GM21825 (cell line): ENCODE results near the gene TSR1.

Source experiments
- ATAC-seq: cut with Tn5 transposase; IDR thresholded peaks from one replicate; pipeline ENCODE4 v1.9.1; 2021; ENCODE audit warnings: mild to moderate bottlenecking, moderate library complexity; ENCODE audit not compliant: unreplicated experiment

The TSR1 gene

DNA sequence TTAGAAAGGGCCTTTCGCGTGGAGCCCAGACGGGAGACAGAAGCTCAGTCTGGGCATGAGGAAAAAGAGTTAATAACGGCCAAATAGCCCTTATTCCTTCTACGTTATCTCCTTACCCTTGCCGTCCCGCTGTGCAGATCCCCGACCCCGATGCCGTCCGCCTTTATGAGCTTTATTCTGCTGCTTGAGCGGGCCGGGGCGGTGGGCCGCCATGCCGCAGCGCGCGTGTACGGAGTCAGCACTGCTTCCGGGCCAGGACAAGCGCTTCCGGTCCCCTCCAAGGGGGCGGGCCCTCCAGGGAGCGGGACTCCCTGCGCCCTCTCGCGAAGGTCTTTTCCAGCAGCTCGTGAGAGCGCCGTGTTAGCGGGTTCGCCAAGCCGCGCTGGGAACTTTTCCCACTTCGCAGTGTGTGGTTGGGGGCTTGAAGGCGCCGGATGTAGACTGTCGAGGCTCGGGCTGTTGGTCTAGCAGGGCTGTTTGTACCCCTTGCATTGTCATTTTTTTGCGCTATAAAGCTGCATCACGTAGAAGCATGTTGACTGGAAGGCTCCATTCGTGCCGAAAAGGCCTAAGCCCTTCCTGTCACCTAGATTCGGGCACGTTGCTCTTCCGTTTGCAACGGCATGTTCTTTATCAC lies at the start of gene TSR1:
Gene TSR1 (minus strand): TSS at position 243 of the 637 bp plus-strand sequence. CDS start 30 bp downstream, at position 213.
- ATAC-seq: peak; percentile 78

DNA sequence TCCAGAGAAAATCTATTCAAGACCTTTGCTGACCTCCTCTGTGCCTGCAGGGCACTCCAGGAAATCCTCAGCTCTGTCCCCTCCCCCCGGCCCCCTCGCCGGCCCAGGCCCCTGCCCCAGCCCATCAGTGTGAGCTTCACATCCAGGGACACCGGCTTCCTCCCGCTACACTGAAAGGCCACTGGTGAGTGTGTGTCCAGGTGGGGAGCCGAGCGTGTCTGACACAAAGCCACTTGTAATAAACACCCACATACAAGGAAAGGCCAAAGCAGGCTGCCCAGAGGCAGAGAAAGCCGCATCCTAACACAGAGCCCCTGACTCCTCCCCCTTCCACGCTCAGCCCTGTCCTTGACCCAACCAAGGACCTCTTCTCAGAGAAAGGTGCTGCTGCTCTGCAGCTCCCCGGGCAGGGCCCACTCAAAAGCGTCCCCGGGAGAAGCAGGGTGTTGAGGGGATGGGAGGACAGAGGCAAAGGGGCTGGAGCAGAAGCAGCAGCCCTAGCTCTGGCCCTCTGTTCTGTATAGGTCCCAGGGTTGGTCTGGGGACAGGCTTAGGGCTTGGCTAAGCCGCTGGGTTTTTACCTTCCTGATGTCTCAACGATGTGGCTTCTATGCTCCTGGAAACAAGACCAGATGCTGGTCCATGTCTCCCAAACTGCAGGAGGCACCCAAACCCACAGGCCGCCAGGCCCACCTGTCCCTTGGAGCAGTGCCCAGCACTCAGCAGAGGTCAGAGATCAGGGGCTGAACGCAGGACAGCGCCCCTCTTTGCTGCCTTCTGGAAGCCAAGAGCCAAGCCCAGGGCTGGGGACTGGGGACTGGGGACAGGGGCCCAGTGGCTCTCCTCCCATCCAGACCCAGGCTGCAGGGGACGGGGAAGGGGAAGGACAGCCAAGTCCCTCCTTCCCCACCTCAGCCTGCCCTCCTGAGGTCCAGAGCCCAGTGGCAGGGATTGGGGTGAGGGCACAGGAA lies 49.3 kb upstream of the TSR1 start:
- no peak for ATAC-seq

GRCh38 chr17:2384439-2385127 lies 48.3 kb upstream of the TSR1 start:
- ATAC-seq: no peak

GRCh38 chr17:2383628-2384167 lies 47.4 kb upstream of the TSR1 start:
- no peak for ATAC-seq

DNA sequence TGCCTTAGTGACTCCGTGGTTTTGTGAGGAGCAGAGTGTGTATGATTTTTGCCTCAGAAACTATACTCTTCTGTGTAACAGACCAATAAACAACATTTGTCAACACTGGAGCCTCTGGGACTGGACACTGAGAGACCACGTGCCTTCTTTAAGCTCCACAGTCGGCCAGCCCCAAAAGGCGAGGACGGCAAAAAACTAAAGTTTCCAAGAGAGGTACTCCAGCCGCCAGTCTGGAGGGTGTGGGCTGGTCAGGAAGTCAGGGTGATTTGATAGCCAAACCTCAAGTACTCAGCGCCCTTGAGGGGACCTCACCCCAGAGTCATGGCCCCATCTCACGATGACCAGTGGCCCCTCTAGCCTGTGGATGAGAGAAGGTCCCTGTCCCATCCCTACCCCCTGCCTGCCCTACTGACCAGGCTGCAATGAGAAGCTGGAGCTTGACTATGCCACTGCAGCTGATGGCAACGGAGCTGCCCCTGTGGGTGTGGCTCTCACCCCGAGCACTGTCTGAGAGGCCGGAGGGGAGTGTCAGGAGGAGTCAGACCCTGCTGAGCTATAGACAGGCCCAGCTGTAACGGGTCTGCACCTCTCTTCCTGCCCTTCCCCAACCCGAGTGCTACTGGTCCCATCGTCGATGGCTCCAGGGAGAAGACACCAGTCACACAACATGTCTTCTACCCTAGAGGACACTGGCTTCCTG lies 44.8 kb upstream of the TSR1 start:
- no peak for ATAC-seq

- ATAC-seq: no peak
Observed at GRCh38 chr17:2380226-2380922, 44.1 kb upstream of the TSR1 start.

- no peak for ATAC-seq
Observed at GRCh38 chr17:2379489-2380225, 43.4 kb upstream of the TSR1 start.

DNA sequence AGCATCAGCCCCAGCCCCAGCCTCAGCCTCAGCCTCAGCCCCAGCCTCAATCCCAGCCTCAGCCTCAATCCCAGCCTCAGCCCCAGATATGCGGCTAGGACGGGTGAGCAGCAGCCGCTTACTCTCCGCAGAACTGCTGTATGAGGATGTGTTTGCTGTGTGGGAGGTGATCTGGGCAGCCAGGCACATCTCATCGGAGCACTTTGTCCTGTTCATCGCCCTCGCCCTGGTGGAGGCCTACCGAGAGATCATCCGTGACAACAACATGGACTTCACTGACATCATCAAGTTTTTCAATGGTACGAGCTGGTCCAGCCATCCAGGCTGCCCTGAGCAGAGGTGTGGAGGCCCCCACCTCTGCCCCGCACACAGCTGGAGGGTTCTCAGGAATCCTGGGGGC lies 42.6 kb upstream of the TSR1 start:
- ATAC-seq: no peak

GRCh38 chr17:2377659-2378058 lies 41.4 kb upstream of the TSR1 start:
- no peak for ATAC-seq

- no peak for ATAC-seq
Observed at GRCh38 chr17:2376107-2376506, 39.9 kb upstream of the TSR1 start.

GRCh38 chr17:2375406-2375805 lies 39.1 kb upstream of the TSR1 start:
- no peak for ATAC-seq

- ATAC-seq: no peak
Observed at GRCh38 chr17:2374549-2375285, 38.5 kb upstream of the TSR1 start.

DNA sequence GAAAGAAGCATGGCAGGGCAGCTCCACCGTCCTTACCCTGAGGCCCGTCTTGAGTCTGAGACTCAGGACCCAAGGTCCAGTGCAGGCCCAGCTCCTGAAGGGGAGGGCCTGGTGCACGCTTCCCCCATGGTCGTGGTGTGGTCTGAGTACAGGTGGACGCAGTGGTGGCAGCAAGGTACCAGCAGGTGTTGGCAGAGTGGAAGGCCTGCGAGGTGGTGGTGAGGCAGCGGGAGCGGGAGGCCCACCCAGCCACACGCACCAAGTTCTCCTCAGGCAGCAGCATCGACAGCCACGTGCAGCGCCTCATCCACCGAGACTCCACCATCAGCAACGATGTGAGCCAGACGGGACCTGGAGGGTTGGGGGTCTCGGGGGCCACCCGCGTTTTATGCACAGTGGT lies 36.9 kb upstream of the TSR1 start:
- ATAC-seq: no peak

DNA sequence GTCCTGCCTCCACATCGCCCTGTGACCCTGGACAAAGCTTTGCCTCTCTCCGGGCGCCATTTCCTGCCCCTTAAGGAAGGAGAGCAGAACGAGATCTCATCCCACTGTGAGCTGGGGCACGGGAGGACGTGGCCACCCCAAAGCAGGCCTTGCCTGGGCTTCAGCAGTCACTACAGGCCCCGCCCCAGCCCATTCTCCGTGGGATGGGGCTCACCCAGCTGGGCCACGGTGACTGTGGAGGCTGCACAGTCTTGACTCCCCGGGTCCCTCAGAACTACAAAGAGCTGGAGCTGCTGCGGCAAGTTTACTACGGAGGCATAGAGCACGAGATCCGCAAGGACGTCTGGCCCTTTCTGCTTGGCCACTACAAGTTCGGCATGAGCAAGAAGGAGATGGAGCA lies 36.4 kb upstream of the TSR1 start:
- no peak for ATAC-seq

DNA sequence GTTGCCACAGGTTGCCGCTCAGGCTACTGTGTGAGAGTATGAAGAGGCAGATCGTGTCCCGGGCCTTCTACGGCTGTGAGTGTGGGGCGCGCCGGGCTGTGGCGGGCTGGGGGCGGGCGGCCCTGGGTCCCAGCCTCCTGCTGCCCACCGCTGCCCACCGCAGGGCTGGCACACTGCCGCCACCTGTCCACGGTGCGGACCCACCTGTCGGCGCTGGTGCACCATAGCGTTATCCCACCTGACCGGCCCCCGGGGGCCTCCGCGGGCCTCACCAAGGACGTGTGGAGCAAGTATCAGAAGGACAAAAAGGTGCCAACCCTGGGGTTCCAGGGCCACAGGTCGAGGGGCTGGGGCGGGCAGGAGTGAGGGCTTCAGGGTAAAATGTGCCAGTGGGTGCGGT lies 35.9 kb upstream of the TSR1 start:
- no peak for ATAC-seq

- no peak for ATAC-seq
Observed at GRCh38 chr17:2371183-2372130, 35.2 kb upstream of the TSR1 start.

- ATAC-seq: no peak
Observed at GRCh38 chr17:2370211-2370589, 33.9 kb upstream of the TSR1 start.
